ENCODE measurements around the gene PRTG. TPM values are rescaled to one million over a fixed set of nuclear protein-coding genes. Genes with fewer than 3 reads are reported as not detected.

Gene PRTG
- total RNA-seq, 6 experiments from 2014 or later: 0.21 to 2.1 (median 1.3) TPM

DNA sequence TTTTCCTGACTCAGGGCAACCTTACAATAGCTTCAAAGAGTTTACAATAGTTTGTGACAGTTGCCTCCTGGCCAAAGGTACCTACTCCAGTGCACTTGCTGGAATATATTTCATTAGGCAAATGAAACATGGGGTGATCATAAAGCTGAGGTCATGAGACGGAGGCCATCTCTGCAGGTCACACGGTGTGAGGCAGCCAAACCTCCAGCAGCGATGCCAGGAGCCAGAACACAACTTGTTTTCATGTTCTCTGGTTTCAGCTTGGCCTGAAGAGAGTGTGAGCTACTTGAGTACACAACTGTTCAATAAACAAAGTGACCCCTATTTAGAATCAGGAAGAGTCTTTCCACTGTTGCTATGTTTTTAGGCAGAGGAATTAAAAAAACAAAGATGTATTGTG, 112.1 kb downstream of the PRTG start:
- peaks cover 11% of the 10 kb centered on the region for H3K4me1 Mint-ChIP-seq (ENCODE audit: low read depth)
- H3K9me3 Mint-ChIP-seq: no peaks in the 10 kb centered on the region
- TF ChIP-seq, protein P1, sequence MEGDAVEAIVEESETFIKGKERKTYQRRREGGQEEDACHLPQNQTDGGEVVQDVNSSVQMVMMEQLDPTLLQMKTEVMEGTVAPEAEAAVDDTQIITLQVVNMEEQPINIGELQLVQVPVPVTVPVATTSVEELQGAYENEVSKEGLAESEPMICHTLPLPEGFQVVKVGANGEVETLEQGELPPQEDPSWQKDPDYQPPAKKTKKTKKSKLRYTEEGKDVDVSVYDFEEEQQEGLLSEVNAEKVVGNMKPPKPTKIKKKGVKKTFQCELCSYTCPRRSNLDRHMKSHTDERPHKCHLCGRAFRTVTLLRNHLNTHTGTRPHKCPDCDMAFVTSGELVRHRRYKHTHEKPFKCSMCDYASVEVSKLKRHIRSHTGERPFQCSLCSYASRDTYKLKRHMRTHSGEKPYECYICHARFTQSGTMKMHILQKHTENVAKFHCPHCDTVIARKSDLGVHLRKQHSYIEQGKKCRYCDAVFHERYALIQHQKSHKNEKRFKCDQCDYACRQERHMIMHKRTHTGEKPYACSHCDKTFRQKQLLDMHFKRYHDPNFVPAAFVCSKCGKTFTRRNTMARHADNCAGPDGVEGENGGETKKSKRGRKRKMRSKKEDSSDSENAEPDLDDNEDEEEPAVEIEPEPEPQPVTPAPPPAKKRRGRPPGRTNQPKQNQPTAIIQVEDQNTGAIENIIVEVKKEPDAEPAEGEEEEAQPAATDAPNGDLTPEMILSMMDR (IDR thresholded peaks at IDR 0.05): no peak
- no peaks in the 10 kb centered on the region for H3K36me3 Mint-ChIP-seq (ENCODE audit: low read depth)
- H3K27ac Mint-ChIP-seq: no peak overlapping the region
- no peak overlapping the region for H3K4me3 Mint-ChIP-seq
- peaks cover 2% of the 10 kb centered on the region; the same call in 1 of the 2 replicates for H3K27me3 Mint-ChIP-seq (ENCODE audit: insufficient read depth)
- DNase-seq: no peak

GRCh38 chr15:55628369-55628730, 114.6 kb downstream of the PRTG start:
- H3K9me3 Mint-ChIP-seq: no peaks in the 10 kb centered on the region
- H3K4me3 Mint-ChIP-seq: no peak overlapping the region
- no peak for DNase-seq
- peaks cover 2% of the 10 kb centered on the region; the same call in 1 of the 2 replicates for H3K27me3 Mint-ChIP-seq (ENCODE audit: insufficient read depth)
- TF ChIP-seq, protein P1 (IDR thresholded peaks at IDR 0.05): no peak
- H3K36me3 Mint-ChIP-seq (ENCODE audit: low read depth): no peaks in the 10 kb centered on the region
- H3K4me1 Mint-ChIP-seq (ENCODE audit: low read depth): peaks cover 11% of the 10 kb centered on the region
- H3K27ac Mint-ChIP-seq: no peak overlapping the region

GRCh38 chr15:55627730-55628368, 115.1 kb downstream of the PRTG start:
- peaks cover 2% of the 10 kb centered on the region; the same call in 1 of the 2 replicates for H3K27me3 Mint-ChIP-seq (ENCODE audit: insufficient read depth)
- TF ChIP-seq, protein P1 (IDR thresholded peaks at IDR 0.05): no peak; the same call in 1 of the 2 replicates

DNA sequence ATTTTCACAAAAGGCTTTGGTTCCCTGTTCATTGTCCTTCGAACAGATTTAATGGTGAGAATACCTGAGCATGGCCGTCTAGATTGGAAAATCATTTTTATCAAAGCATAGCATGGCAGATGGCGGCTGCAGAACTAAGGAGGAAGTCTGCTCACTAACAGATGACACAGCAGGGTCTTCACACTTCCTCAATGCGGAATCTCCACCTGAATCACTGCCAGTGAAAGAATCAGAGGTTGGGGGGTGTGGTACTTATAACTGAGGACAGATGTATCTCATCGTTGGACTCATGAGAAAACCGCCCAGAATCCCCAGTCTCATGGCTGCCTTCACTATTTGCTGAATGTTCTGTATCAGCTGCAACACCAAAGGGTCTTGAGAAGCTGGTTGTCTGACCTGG, 123.2 kb downstream of the PRTG start:
- no peak overlapping the region for H3K4me3 Mint-ChIP-seq
- TF ChIP-seq, protein P1 (IDR thresholded peaks at IDR 0.05): no peak
- no peak for DNase-seq
- H3K36me3 Mint-ChIP-seq (ENCODE audit: low read depth): no peaks in the 10 kb centered on the region
- H3K27ac Mint-ChIP-seq: no peak overlapping the region
- no peaks in the 10 kb centered on the region for H3K4me1 Mint-ChIP-seq (ENCODE audit: low read depth)
- no peaks in the 10 kb centered on the region for H3K9me3 Mint-ChIP-seq
- no peaks in the 10 kb centered on the region; the same call in 1 of the 2 replicates for H3K27me3 Mint-ChIP-seq (ENCODE audit: insufficient read depth)

More at GRCh38 chr15:55627730-55628368, 115.1 kb downstream of the PRTG start:
- H3K27ac Mint-ChIP-seq: no peak overlapping the region
- no peak overlapping the region for H3K4me3 Mint-ChIP-seq
- peak; percentile 81 for DNase-seq
- peaks cover 11% of the 10 kb centered on the region for H3K4me1 Mint-ChIP-seq (ENCODE audit: low read depth)
- no peaks in the 10 kb centered on the region for H3K36me3 Mint-ChIP-seq (ENCODE audit: low read depth)
- no peaks in the 10 kb centered on the region for H3K9me3 Mint-ChIP-seq

DNA sequence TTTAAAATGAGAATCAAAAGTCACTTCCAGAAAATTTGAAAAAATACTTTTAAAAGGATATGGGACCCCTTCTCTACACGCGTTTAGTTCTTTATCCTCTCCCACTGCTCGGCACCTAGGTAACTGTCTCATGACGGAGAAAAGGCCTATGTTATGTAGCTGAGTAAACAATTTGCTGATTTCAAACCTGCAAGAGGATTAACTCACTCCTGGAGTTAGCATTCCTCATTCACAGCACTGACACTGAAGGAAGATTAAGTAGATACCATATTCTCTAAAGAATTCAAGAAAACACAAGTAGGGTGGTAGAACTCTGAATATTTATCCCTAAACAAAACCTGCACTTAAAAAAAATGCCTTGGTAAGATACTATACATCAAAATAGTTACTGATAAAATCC, 124.6 kb downstream of the PRTG start:
- Mint-ChIP-seq H3K27me3 (ENCODE audit: insufficient read depth) (peaks cover 2% of the 10 kb centered on the region; the same call in 1 of the 2 replicates), H3K9me3 (no peaks in the 10 kb centered on the region), H3K4me1 (ENCODE audit: low read depth) (no peaks in the 10 kb centered on the region), H3K27ac (no peak overlapping the region), H3K36me3 (ENCODE audit: low read depth) (no peaks in the 10 kb centered on the region), H3K4me3 (no peak overlapping the region)
- DNase-seq: no peak
- TF ChIP-seq, protein P1 (IDR thresholded peaks at IDR 0.05): no peak
